ENCODE measurements around the gene CAMK1D.

Gene CAMK1D

GRCh38 chr10:12384906-12385305 is 35.6 kb downstream of the CAMK1D start:
- no peaks in the 10 kb centered on the region for H3K9me3 ChIP-seq (ENCODE audit: control insufficient read depth, low read length)
- no peak overlapping the region for H3K4me3 ChIP-seq (ENCODE audit: insufficient read depth, low read depth, low read length, poor library complexity, severe bottlenecking)
- no peaks in the 10 kb centered on the region for H3K4me1 ChIP-seq (ENCODE audit: control insufficient read depth, insufficient read depth, low read length, poor library complexity, severe bottlenecking)
- no peak overlapping the region for H3K27ac ChIP-seq (ENCODE audit: insufficient read depth, low read length, poor library complexity, severe bottlenecking)
- no peaks in the 10 kb centered on the region for H3K36me3 ChIP-seq (ENCODE audit: control insufficient read depth, insufficient read depth, low read length)
- H3K27me3 ChIP-seq (replicated peaks; ENCODE audit: control insufficient read depth, insufficient read depth, low read length, poor library complexity, severe bottlenecking), result no peaks in the 10 kb centered on the region
- no peak for DNase-seq

DNA sequence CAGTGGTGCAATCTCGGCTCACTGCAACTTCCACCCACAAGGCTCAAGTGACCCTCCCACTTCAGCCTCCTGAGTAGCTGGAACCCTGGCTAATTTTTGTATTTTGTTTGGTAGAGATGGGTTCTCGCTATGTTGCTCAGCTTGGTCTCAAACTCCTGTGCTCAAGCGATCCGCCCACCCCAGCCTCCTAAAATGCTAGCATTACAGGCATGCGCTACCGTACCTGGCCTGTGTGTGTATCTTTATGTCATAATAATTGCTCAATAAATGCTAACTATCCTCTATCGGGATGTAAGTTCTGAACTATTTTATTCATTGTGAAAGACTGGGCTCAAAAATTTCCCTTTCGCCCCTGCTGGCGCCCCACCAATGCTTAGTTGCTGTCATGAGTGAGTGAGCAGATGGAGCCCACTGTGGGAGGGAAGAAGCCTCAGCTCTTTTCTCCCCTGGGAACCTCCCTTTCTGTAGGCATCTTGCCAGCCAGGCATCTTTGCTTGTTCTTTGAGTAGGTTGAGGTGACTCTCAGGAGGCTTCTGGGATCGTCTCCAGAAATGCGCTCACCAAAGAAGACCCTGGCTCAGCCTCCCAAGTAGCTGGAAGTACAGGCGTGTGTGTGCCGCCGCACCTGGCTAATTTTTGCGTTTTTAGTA is 38.3 kb downstream of the CAMK1D start:
- Histone ChIP-seq H3K4me1 (ENCODE audit: control insufficient read depth, insufficient read depth, low read length, poor library complexity, severe bottlenecking) (no peaks in the 10 kb centered on the region), H3K9me3 (ENCODE audit: control insufficient read depth, low read length) (no peaks in the 10 kb centered on the region), H3K4me3 (ENCODE audit: insufficient read depth, low read depth, low read length, poor library complexity, severe bottlenecking) (no peak overlapping the region), H3K36me3 (ENCODE audit: control insufficient read depth, insufficient read depth, low read length) (no peaks in the 10 kb centered on the region), H3K27me3 (replicated peaks; ENCODE audit: control insufficient read depth, insufficient read depth, low read length, poor library complexity, severe bottlenecking) (no peaks in the 10 kb centered on the region), H3K27ac (ENCODE audit: insufficient read depth, low read length, poor library complexity, severe bottlenecking) (no peak overlapping the region)
- DNase-seq, result no peak

- no peak overlapping the region for H3K27ac ChIP-seq (ENCODE audit: insufficient read depth, low read length, poor library complexity, severe bottlenecking)
- no peaks in the 10 kb centered on the region for H3K4me1 ChIP-seq (ENCODE audit: control insufficient read depth, insufficient read depth, low read length, poor library complexity, severe bottlenecking)
These were observed 39.3 kb downstream of the CAMK1D start for GRCh38 chr10:12388671-12389070.

DNA sequence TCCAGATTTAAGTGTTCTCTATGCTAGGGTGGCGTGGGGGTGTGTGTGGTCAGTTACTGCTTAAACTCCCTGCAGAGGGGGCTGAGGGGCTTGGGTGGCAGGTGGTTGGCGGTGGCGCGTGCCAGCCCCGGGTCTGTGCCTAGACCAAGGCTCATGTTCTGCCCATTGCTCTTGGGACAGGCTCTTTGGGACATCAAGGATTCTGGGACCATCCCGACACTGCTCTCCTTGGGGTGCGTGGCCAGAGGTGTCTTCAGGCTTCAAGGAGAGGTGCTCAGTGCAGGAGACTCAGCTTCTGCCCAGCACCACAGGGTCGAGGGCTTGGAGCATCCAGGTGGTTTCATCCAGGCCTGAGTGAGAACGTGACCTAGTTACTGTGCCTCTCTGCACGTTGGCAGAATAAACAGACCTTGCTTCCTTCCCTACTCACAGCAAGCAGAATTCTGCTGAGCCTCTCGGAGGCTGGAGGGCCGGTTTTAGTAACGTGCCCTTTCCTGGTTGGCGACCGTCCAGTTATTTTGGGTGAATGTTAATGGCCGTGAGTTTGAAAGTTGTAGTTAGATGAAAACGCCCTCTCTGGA is 39.9 kb downstream of the CAMK1D start:
- DNase-seq, result no peak
- H3K27me3 ChIP-seq (replicated peaks; ENCODE audit: control insufficient read depth, insufficient read depth, low read length, poor library complexity, severe bottlenecking), result no peaks in the 10 kb centered on the region
- no peaks in the 10 kb centered on the region for H3K4me1 ChIP-seq (ENCODE audit: control insufficient read depth, insufficient read depth, low read length, poor library complexity, severe bottlenecking)
- no peaks in the 10 kb centered on the region for H3K36me3 ChIP-seq (ENCODE audit: control insufficient read depth, insufficient read depth, low read length)
- no peak overlapping the region for H3K27ac ChIP-seq (ENCODE audit: insufficient read depth, low read length, poor library complexity, severe bottlenecking)
- no peaks in the 10 kb centered on the region for H3K9me3 ChIP-seq (ENCODE audit: control insufficient read depth, low read length)
- H3K4me3 ChIP-seq (ENCODE audit: insufficient read depth, low read depth, low read length, poor library complexity, severe bottlenecking), result no peak overlapping the region

More at GRCh38 chr10:12388671-12389070, 39.3 kb downstream of the CAMK1D start:
- Histone ChIP-seq H3K36me3 (ENCODE audit: control insufficient read depth, insufficient read depth, low read length) (no peaks in the 10 kb centered on the region), H3K4me3 (ENCODE audit: insufficient read depth, low read depth, low read length, poor library complexity, severe bottlenecking) (no peak overlapping the region), H3K9me3 (ENCODE audit: control insufficient read depth, low read length) (no peaks in the 10 kb centered on the region), H3K27me3 (replicated peaks; ENCODE audit: control insufficient read depth, insufficient read depth, low read length, poor library complexity, severe bottlenecking) (no peaks in the 10 kb centered on the region)
- DNase-seq, result no peak

DNA sequence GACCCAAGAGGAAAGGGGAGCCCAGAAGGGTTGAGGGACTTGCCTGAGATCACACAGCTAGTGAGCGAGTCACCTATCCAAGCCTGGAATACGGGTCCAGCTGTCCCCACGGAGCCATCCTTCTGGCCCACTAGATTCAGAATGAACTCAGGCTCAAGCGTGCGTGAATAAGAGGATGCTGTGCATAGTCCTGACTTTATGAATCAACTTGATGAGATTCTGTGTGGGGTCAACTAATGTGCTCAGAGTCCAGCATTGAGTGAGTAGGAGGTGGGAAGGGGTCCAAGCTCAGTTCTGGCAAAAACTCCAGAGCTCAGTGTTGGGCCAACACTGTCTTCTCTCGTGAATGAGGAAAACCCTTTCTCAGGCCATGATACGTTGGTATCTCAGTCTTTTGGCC is 41.4 kb downstream of the CAMK1D start:
- no peak for DNase-seq
- H3K4me1 ChIP-seq (ENCODE audit: control insufficient read depth, insufficient read depth, low read length, poor library complexity, severe bottlenecking), result no peaks in the 10 kb centered on the region
- H3K27ac ChIP-seq (ENCODE audit: insufficient read depth, low read length, poor library complexity, severe bottlenecking), result no peak overlapping the region

GRCh38 chr10:12391206-12391605 is 41.9 kb downstream of the CAMK1D start:
- no peaks in the 10 kb centered on the region for H3K27me3 ChIP-seq (replicated peaks; ENCODE audit: control insufficient read depth, insufficient read depth, low read length, poor library complexity, severe bottlenecking)
- H3K36me3 ChIP-seq (ENCODE audit: control insufficient read depth, insufficient read depth, low read length), result no peaks in the 10 kb centered on the region
- H3K9me3 ChIP-seq (ENCODE audit: control insufficient read depth, low read length), result no peaks in the 10 kb centered on the region
- no peaks in the 10 kb centered on the region for H3K4me1 ChIP-seq (ENCODE audit: control insufficient read depth, insufficient read depth, low read length, poor library complexity, severe bottlenecking)
- no peak for DNase-seq
- H3K27ac ChIP-seq (ENCODE audit: insufficient read depth, low read length, poor library complexity, severe bottlenecking), result no peak overlapping the region
- no peak overlapping the region for H3K4me3 ChIP-seq (ENCODE audit: insufficient read depth, low read depth, low read length, poor library complexity, severe bottlenecking)

More for the DNA sequence above, 41.4 kb downstream of the CAMK1D start:
- Histone ChIP-seq H3K36me3 (ENCODE audit: control insufficient read depth, insufficient read depth, low read length) (no peaks in the 10 kb centered on the region), H3K27me3 (replicated peaks; ENCODE audit: control insufficient read depth, insufficient read depth, low read length, poor library complexity, severe bottlenecking) (no peaks in the 10 kb centered on the region), H3K4me3 (ENCODE audit: insufficient read depth, low read depth, low read length, poor library complexity, severe bottlenecking) (no peak overlapping the region), H3K9me3 (ENCODE audit: control insufficient read depth, low read length) (no peaks in the 10 kb centered on the region)

DNA sequence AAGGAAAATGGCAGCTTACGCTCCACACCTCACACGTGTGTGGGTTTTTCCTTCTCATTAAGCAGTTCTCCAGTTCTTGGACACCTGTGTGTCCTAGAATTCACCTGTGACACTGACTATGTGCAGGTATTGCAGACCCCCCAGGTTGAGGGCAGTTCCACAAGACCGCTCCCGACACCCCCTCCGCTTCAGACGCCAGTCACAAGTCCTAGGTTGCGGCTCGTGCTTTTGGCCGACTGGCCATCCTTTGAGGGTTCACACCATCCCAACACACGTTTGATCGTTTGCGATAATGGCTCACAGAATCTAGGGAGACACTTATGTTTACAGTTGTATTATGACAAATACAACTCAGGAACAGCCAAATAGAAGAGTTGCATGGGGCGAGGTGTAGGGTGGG is 44.5 kb downstream of the CAMK1D start:
- Histone ChIP-seq H3K4me1 (ENCODE audit: control insufficient read depth, insufficient read depth, low read length, poor library complexity, severe bottlenecking) (no peaks in the 10 kb centered on the region), H3K27me3 (replicated peaks; ENCODE audit: control insufficient read depth, insufficient read depth, low read length, poor library complexity, severe bottlenecking) (no peaks in the 10 kb centered on the region), H3K9me3 (ENCODE audit: control insufficient read depth, low read length) (no peaks in the 10 kb centered on the region), H3K27ac (ENCODE audit: insufficient read depth, low read length, poor library complexity, severe bottlenecking) (no peak overlapping the region), H3K4me3 (ENCODE audit: insufficient read depth, low read depth, low read length, poor library complexity, severe bottlenecking) (no peak overlapping the region), H3K36me3 (ENCODE audit: control insufficient read depth, insufficient read depth, low read length) (no peaks in the 10 kb centered on the region)
- no peak for DNase-seq

GRCh38 chr10:12394241-12395033 is 45.1 kb downstream of the CAMK1D start:
- Histone ChIP-seq H3K9me3 (ENCODE audit: control insufficient read depth, low read length) (no peaks in the 10 kb centered on the region), H3K27me3 (replicated peaks; ENCODE audit: control insufficient read depth, insufficient read depth, low read length, poor library complexity, severe bottlenecking) (no peaks in the 10 kb centered on the region), H3K4me3 (ENCODE audit: insufficient read depth, low read depth, low read length, poor library complexity, severe bottlenecking) (no peak overlapping the region), H3K4me1 (ENCODE audit: control insufficient read depth, insufficient read depth, low read length, poor library complexity, severe bottlenecking) (no peaks in the 10 kb centered on the region), H3K27ac (ENCODE audit: insufficient read depth, low read length, poor library complexity, severe bottlenecking) (no peak overlapping the region), H3K36me3 (ENCODE audit: control insufficient read depth, insufficient read depth, low read length) (no peaks in the 10 kb centered on the region)
- DNase-seq, result no peak

- Histone ChIP-seq H3K27ac (ENCODE audit: insufficient read depth, low read length, poor library complexity, severe bottlenecking) (no peak overlapping the region), H3K36me3 (ENCODE audit: control insufficient read depth, insufficient read depth, low read length) (no peaks in the 10 kb centered on the region), H3K4me3 (ENCODE audit: insufficient read depth, low read depth, low read length, poor library complexity, severe bottlenecking) (no peak overlapping the region), H3K4me1 (ENCODE audit: control insufficient read depth, insufficient read depth, low read length, poor library complexity, severe bottlenecking) (no peaks in the 10 kb centered on the region), H3K27me3 (replicated peaks; ENCODE audit: control insufficient read depth, insufficient read depth, low read length, poor library complexity, severe bottlenecking) (no peaks in the 10 kb centered on the region), H3K9me3 (ENCODE audit: control insufficient read depth, low read length) (no peaks in the 10 kb centered on the region)
- DNase-seq, result no peak
These were observed 46.7 kb downstream of the CAMK1D start for GRCh38 chr10:12396093-12396492.

DNA sequence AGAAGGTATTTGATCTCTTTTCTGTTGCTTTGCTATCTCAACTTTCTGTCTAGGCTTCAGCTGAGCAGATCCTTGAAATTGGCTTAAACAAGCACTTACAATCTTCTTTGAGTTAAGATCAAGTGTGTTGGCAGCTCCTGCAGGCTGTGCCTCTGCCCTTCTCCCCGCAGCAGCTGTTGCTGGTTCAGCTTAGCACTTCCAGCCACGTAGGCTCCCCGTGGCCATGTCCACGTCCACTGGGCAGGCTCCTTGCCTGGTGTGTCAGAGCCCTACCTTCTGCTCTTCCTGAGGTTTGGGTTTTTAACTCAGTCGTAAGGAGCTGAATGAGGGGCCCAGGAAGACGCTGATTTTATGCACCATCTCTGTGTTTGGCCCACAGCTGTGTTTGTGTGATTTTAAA is 47.2 kb downstream of the CAMK1D start:
- no peak for DNase-seq
- Histone ChIP-seq H3K4me1 (ENCODE audit: control insufficient read depth, insufficient read depth, low read length, poor library complexity, severe bottlenecking) (no peaks in the 10 kb centered on the region), H3K36me3 (ENCODE audit: control insufficient read depth, insufficient read depth, low read length) (no peaks in the 10 kb centered on the region), H3K4me3 (ENCODE audit: insufficient read depth, low read depth, low read length, poor library complexity, severe bottlenecking) (no peak overlapping the region), H3K27me3 (replicated peaks; ENCODE audit: control insufficient read depth, insufficient read depth, low read length, poor library complexity, severe bottlenecking) (no peaks in the 10 kb centered on the region), H3K27ac (ENCODE audit: insufficient read depth, low read length, poor library complexity, severe bottlenecking) (no peak overlapping the region), H3K9me3 (ENCODE audit: control insufficient read depth, low read length) (no peaks in the 10 kb centered on the region)

All from effector memory CD4-positive, alpha-beta T cell (primary cell).